Heart left ventricle (tissue), 13 donors: ENCODE data around the gene UBE2H.

Experiments
- CTCF ChIP-seq, 12 donors: fragments of 200-600 bp; sonication (generic) in 4 of 12; IDR thresholded peaks; one replicate each; pipeline versions ENCODE4 v1.5.0 to v1.8.0; 2018 to 2022; ENCODE audit warnings: antibody characterized with exemption in 12 of 12, mild to moderate bottlenecking in 5 of 12
- POLR2A ChIP-seq, 2 donors: fragments of 450-650 bp; IDR thresholded peaks; one replicate each; pipeline ENCODE4 v1.6.1; 2017; ENCODE audit warnings: antibody characterized with exemption in 2 of 2, mild to moderate bottlenecking in 2 of 2, moderate library complexity in 2 of 2
- donor health status: ischemic (EF 13 %, LVEDD 7.1; RV severe dilation, severe dysfunction).
- donor health status: DM: no; HTN: yes; CAD: no.
- donor health status: DM: no; HTN: no; CAD: no.
- donor health status: ischemic (EF 25% LVEDD 6.9; RV normal size, moderate dysfunction).
- donor health status: ischemic (EF 25% LVEDD 5.7; RV mildly dilated, moderate dysfunction).
- donor health status: ischemic (EF 35%, LVEDD 5.7; RV mildly dilated, moderate dysfunction).
- donor health status: nonischemic (EF 11% LVEDD 7.7; RV severe dilation, severe dysfunction).
- donor health status: DM: yes; HTN: yes; CAD: no.
- donor health status: PGD.
- donor health status: ischemic (EF 29% LVEDD 5.4; RV normal size, mild dysfunction).
- donor health status: nonischemic (EF 23%, LVEDD 6.1; RV moderate dilation, normal function).

- TF ChIP-seq CTCF (IDR thresholded peaks at IDR 0.05) (no peak), POLR2A (IDR thresholded peaks at IDR 0.05) (no peak)
These were observed 591 bp downstream of the UBE2H start for GRCh38 chr7:129952086-129952652.
